Lower leg skin (tissue), 4 donors: ENCODE data around the gene ACRBP. TPM values are rescaled to one million over a fixed set of nuclear protein-coding genes. Genes with fewer than 3 reads are reported as not detected.

ENCODE experiments used
- DNase-seq, 2 donors: peaks; one replicate each; pipeline ENCODE4 v3.0.0-alpha.2; 2019; ENCODE audit warnings: low spot score in 2 of 2
- H3K4me3 ChIP-seq: fragments of 200-600 bp; sonication (generic); 2 replicates; pipeline ENCODE4 v1.5.1; 2017; ENCODE audit warnings: mild to moderate bottlenecking, low read depth; ENCODE audit not compliant: poor library complexity, severe bottlenecking
- CTCF ChIP-seq, 3 donors: fragments of 450-650 bp; IDR thresholded peaks; one replicate each; pipeline ENCODE4 v1.5.1; 2016; ENCODE audit warnings: antibody characterized with exemption in 3 of 3, mild to moderate bottlenecking in 3 of 3, moderate library complexity in 2 of 3
- POLR2A ChIP-seq, 2 donors: fragments of 450-650 bp; IDR thresholded peaks; one replicate each; pipeline ENCODE4 v1.6.1; 2016 to 2017; ENCODE audit warnings: antibody characterized with exemption in 2 of 2, mild to moderate bottlenecking in 1 of 2, moderate library complexity in 1 of 2
- WGBS, 2 donors: methylation state at CpG; one replicate each; pipeline ENCODE4 v1.1.5; 2018; 5-methylcytosine and 5-hydroxymethylcytosine counted together
- intact Hi-C: fragments of 100-400 bp; cut with DNase I; formaldehyde crosslinking; loops from one replicate; pipeline ENCODE4 v1.15.0; 2023; ENCODE audit warnings: low total_unique reads
- total RNA-seq, 4 donors: library from RNA; depleted of rRNA; stranded (reverse); fragments of >200 nt; gene quantifications; one replicate each; pipeline ENCODE4 v1.1.0, GENCODE V29; 2016

ACRBP gene
- total RNA-seq, 4 donors from 2014 or later: 0.42 to 8.6 (median 0.76) TPM

- no peak overlapping the region for H3K4me3 ChIP-seq
- intact Hi-C loops: no loop called here
- WGBS, 2 donors: 57 to 62% methylated on average over 4 of the region's 4 CpGs
- no peak for TF ChIP-seq POLR2A (IDR thresholded peaks at IDR 0.05)
- no peak for TF ChIP-seq CTCF (IDR thresholded peaks at IDR 0.05)
- DNase-seq: no peak
These were observed 44.2 kb upstream of the ACRBP start for GRCh38 chr12:6691473-6691872.

GRCh38 chr12:6688999-6689882 is 42.0 kb upstream of the ACRBP start, which contains the start of gene ZNF384:
ZNF384 (minus strand) TSS chr12:6689375; CDS start chr12:6679520, 9,855 bp downstream.
- H3K4me3 ChIP-seq: peak within 1 kb of the TSS; percentile 91
- 0% methylated on average over 72 of the region's 72 CpGs for WGBS, 2 donors
- TF ChIP-seq POLR2A (IDR thresholded peaks at IDR 0.05) (peak in 1 of 2 donors; percentile 11), CTCF (IDR thresholded peaks at IDR 0.05) (no peak)
- peak; percentile 98 to 99 for DNase-seq
- intact Hi-C loops: no loop called here

- no peak for TF ChIP-seq CTCF (IDR thresholded peaks at IDR 0.05)
- TF ChIP-seq POLR2A (IDR thresholded peaks at IDR 0.05): no peak
- 0% methylated on average over 13 of the region's 13 CpGs for WGBS, 2 donors
- DNase-seq: no peak
- peak overlapping the region; percentile 91 for H3K4me3 ChIP-seq
- intact Hi-C loops: no loop called here
These were observed 41.3 kb upstream of the ACRBP start for GRCh38 chr12:6688543-6688998.

GRCh38 chr12:6685814-6686213 is 38.6 kb upstream of the ACRBP start:
- DNase-seq: no peak
- no peak overlapping the region for H3K4me3 ChIP-seq
- intact Hi-C loops: no loop called here
- WGBS, 2 donors: 79 to 80% methylated on average over 3 of the region's 3 CpGs
- TF ChIP-seq POLR2A (IDR thresholded peaks at IDR 0.05) (no peak), CTCF (IDR thresholded peaks at IDR 0.05) (no peak)

GRCh38 chr12:6684609-6685008 is 37.4 kb upstream of the ACRBP start:
- intact Hi-C loops: no loop called here
- WGBS, 2 donors: 69 to 75% methylated on average over 6 of the region's 6 CpGs
- TF ChIP-seq POLR2A (IDR thresholded peaks at IDR 0.05) (no peak), CTCF (IDR thresholded peaks at IDR 0.05) (no peak)
- no peak for DNase-seq
- H3K4me3 ChIP-seq: no peak overlapping the region
